ENCODE results near the gene PLEKHM3.

DNA sequence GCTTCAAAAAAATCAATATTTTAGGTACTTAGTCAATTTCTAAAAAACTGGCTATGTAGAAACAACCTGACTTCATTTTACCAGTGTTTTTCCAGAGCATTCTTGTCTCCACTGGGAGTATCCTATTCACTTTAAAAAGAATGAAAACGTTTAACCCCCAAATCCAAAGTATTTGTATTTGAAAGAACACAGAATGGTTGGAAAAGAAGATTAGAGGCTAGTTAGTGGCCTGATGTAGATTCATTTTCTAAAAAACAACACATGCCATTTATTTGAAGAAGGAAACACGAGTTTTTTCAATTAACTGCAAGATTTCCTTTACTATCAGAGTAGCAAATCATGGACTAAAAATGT lies 74.6 kb downstream of the PLEKHM3 start:
- TF ChIP-seq, protein P1, sequence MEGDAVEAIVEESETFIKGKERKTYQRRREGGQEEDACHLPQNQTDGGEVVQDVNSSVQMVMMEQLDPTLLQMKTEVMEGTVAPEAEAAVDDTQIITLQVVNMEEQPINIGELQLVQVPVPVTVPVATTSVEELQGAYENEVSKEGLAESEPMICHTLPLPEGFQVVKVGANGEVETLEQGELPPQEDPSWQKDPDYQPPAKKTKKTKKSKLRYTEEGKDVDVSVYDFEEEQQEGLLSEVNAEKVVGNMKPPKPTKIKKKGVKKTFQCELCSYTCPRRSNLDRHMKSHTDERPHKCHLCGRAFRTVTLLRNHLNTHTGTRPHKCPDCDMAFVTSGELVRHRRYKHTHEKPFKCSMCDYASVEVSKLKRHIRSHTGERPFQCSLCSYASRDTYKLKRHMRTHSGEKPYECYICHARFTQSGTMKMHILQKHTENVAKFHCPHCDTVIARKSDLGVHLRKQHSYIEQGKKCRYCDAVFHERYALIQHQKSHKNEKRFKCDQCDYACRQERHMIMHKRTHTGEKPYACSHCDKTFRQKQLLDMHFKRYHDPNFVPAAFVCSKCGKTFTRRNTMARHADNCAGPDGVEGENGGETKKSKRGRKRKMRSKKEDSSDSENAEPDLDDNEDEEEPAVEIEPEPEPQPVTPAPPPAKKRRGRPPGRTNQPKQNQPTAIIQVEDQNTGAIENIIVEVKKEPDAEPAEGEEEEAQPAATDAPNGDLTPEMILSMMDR (IDR thresholded peaks at IDR 0.05), result no peak
- TF ChIP-seq POLR2AphosphoS5 (IDR thresholded peaks at IDR 0.05), result no peak
- no peak for TF ChIP-seq POLR2A (IDR thresholded peaks at IDR 0.05)
